ENCODE data around the gene LAMB4. TPM values are rescaled to one million over a fixed set of nuclear protein-coding genes. Genes with fewer than 3 reads are reported as not detected.

LAMB4 gene
- total RNA-seq, 2 experiments from 2014 or later: not detected

- ATAC-seq (no peak), DNase-seq (no peak)
- ChIA-PET POLR2A (no interaction called here), CTCF (no interaction called here)
- H3K9me3 Mint-ChIP-seq: no peaks in the 10 kb centered on the region
- intact Hi-C loops (cut with micrococcal nuclease): no loop called here
- no peaks in the 10 kb centered on the region for H3K36me3 Mint-ChIP-seq (ENCODE audit: low read depth)
- no peak overlapping the region for H3K4me3 Mint-ChIP-seq
- H3K27me3 Mint-ChIP-seq: peaks cover 34% of the 10 kb centered on the region
- H3K4me1 Mint-ChIP-seq (ENCODE audit: low read depth): no peaks in the 10 kb centered on the region
- no peak for TF ChIP-seq CTCF (IDR thresholded peaks at IDR 0.05)
- H3K27ac Mint-ChIP-seq: no peak overlapping the region
Measured at GRCh38 chr7:107994421-107995030, 135.6 kb downstream of the LAMB4 start.

GRCh38 chr7:107993891-107994291 lies 136.3 kb downstream of the LAMB4 start:
- no peak for TF ChIP-seq CTCF (IDR thresholded peaks at IDR 0.05)
- Mint-ChIP-seq H3K27me3 (peaks cover 35% of the 10 kb centered on the region), H3K27ac (no peak overlapping the region), H3K9me3 (no peaks in the 10 kb centered on the region), H3K4me3 (no peak overlapping the region), H3K4me1 (ENCODE audit: low read depth) (no peaks in the 10 kb centered on the region), H3K36me3 (ENCODE audit: low read depth) (no peaks in the 10 kb centered on the region)
- no peak for ATAC-seq
- no peak for DNase-seq
- ChIA-PET POLR2A (no interaction called here), CTCF (no interaction called here)
- intact Hi-C loops (cut with micrococcal nuclease): no loop called here

GRCh38 chr7:107989618-107990373 lies 140.4 kb downstream of the LAMB4 start:
- DNase-seq (no peak), ATAC-seq (no peak)
- Mint-ChIP-seq H3K36me3 (ENCODE audit: low read depth) (no peaks in the 10 kb centered on the region), H3K27me3 (peaks cover 28% of the 10 kb centered on the region), H3K9me3 (no peaks in the 10 kb centered on the region), H3K4me3 (no peak overlapping the region), H3K27ac (no peak overlapping the region), H3K4me1 (ENCODE audit: low read depth) (no peaks in the 10 kb centered on the region)
- intact Hi-C loops (cut with micrococcal nuclease): no loop called here
- no peak for TF ChIP-seq CTCF (IDR thresholded peaks at IDR 0.05)
- ChIA-PET POLR2A (no interaction called here), CTCF (no interaction called here)

- ChIA-PET POLR2A (interaction anchor here (1.3 kb wide), 1 partner anchor 12 kb away, joined by 3 read pairs; no protein-coding TSS in a partner anchor), CTCF (interaction anchor here (1.0 to 1.5 kb wide), 5 partner anchors 21 to 163 kb away, joined by 3 read pairs; no protein-coding TSS in a partner anchor)
- H3K4me3 Mint-ChIP-seq: no peak overlapping the region
- H3K27me3 Mint-ChIP-seq: peaks cover 11% of the 10 kb centered on the region
- ATAC-seq (no peak), DNase-seq (no peak)
- TF ChIP-seq CTCF (IDR thresholded peaks at IDR 0.05): no peak
- no peak overlapping the region for H3K27ac Mint-ChIP-seq
- no peaks in the 10 kb centered on the region for H3K9me3 Mint-ChIP-seq
- intact Hi-C loops (cut with micrococcal nuclease): no loop called here
- H3K36me3 Mint-ChIP-seq (ENCODE audit: low read depth): no peaks in the 10 kb centered on the region
- H3K4me1 Mint-ChIP-seq (ENCODE audit: low read depth): no peaks in the 10 kb centered on the region
Measured at GRCh38 chr7:107982918-107983389, 147.2 kb downstream of the LAMB4 start.
